GM18909 (cell line): ENCODE results near the gene TUBB4A.

Experiments
- ATAC-seq: cut with Tn5 transposase; IDR thresholded peaks from one replicate; pipeline ENCODE4 v1.9.1; 2021; ENCODE audit warnings: mild to moderate bottlenecking; ENCODE audit not compliant: unreplicated experiment, poor library complexity

TUBB4A gene

DNA sequence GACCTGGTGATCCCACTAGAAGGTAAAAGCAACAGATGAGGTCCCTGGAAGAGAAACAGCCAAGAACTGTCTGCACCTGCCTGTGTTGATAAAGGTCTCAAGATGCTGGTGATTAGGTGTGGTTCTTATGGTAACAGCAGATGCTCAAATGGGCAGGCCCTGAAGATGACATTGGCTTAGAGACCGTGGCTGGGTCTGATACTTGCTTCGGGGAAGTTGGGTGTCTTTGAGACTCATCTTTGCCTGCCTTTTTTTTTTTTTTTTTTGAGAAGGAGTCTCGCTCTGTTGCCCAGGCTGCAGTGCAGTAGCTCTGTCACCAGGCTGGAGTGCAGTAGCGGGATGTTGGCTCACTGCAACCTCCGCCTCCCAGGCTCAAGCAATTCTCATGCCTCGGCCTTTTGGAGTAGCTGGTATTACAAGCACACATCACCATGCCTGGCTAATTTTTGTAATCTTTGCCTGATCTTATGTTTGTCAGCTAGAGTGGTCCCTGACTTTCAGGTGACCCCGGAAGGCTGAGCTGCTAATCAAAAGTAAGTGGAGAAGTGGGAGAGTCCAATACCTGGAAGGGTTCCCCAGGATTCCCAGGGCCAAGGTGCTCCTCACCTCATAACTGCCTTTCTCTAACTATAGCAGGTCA is 50.4 kb downstream of the TUBB4A start:
- ATAC-seq: no peak

DNA sequence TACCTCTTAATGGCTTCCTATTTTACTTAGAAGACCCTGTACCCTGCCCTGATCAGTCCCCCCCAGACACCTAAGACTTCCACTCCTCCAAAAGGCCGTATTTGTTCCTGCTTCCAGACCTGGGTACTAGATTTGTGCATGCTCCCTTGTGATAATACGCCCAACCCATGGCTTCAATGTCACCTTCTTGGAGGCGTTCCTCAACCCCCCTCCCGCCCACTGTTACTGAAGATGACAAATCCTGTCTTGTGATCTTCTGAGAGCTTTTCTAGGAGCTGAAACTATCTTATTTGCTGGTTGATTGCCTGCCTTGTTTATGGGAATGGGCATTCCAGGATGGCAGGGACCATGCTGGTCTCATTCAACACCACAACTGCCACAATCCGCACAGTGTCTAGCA is 51.9 kb downstream of the TUBB4A start:
- ATAC-seq: no peak

DNA sequence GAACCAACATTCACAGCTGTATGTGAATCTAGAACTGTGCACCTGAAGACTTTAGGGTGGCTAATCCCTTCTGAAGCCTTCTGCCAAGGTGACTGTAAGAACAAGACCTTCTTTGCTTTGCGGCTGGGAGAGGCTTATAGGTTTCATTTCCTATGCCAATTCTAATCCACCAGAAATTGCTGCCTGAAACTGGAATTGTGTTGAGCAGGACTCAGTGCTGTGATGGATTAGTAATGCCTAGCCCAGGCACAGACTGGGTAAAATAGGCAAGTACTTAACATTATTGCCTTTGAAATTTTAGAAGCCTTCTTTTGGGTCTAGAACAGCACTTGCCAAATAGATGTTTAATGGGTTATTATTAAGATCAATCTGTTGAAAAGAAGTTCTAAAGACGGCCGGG is 54.1 kb downstream of the TUBB4A start:
- ATAC-seq: no peak

DNA sequence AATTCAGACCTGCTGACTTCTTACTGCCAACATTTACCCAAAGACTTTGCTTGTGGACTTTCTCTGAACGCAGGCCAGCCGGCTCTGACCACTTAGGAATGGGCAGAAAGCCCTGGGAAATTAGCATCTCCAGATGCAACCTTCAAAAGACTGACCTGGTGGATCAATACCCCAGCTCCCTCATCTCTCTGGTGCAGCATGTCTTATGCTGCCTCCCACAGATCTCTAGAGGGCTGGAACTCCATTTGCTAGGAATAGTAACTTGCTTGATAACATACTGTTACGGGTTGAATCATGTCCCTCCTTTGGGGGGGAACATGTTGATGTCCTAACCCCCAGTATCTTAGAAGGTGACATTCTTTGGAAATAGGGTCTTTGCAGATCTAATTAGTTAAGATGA is 55.7 kb downstream of the TUBB4A start:
- no peak for ATAC-seq
